Measurements from ENCODE around the gene P4HTM. TPM values are rescaled to one million over a fixed set of nuclear protein-coding genes. Genes with fewer than 3 reads are reported as not detected.

Gene P4HTM
- total and polyA plus RNA-seq, 7 experiments from 2014 or later, result 19.7 to 74.7 (median 52.2) TPM

- intact Hi-C loops (cut with micrococcal nuclease), result loop anchor here (1.0 to 5.0 kb wide), 7 partner anchors 18 to 458 kb away; partner anchors contain the start of genes USP19 (in 1 of the 2), USP4 (in 1 of the 2) and WDR6 (in 1 of the 2)
- no peak for ATAC-seq
- H3K9me3 Mint-ChIP-seq, result no peaks in the 10 kb centered on the region
- ChIA-PET POLR2A (interaction anchor here (0.6 to 11.2 kb wide), 8 partner anchors 18 to 351 kb away, joined by 3 to 179 read pairs (median 12); partner anchors contain the start of genes DALRD3, IMPDH2, NDUFAF3 and QRICH1), CTCF (interaction anchor here (0.7 to 6.4 kb wide), 11 partner anchors 14 to 350 kb away, joined by 3 to 64 read pairs (median 7); partner anchors contain the start of genes IMPDH2, NDUFAF3, QRICH1 and USP19)
- no peaks in the 10 kb centered on the region for H3K27me3 ChIP-seq (ENCODE audit: control insufficient read depth in 2 of 2, insufficient read depth in 2 of 2, low read length in 2 of 2)
- H3K27me3 Mint-ChIP-seq, result no peaks in the 10 kb centered on the region
- H3K27ac Mint-ChIP-seq, result peak overlapping the region; percentile 69 to 92 (median 88)
- peaks cover 26 to 51% (median 40%) of the 10 kb centered on the region in 7 donors for H3K4me1 Mint-ChIP-seq
- H3K4me3 ChIP-seq (ENCODE audit: low read length), result peak overlapping the region; percentile 96
- H3K36me3 Mint-ChIP-seq, result peaks cover 0 to 9% (median 0%) of the 10 kb centered on the region in 5 donors
- no peak for DNase-seq
- no peaks in the 10 kb centered on the region for H3K9me3 ChIP-seq (ENCODE audit: control insufficient read depth in 2 of 3, low read length in 3 of 3)
- H3K4me3 Mint-ChIP-seq, result peak overlapping the region; percentile 89 to 97 (median 91)
- H3K4me1 ChIP-seq (ENCODE audit: control insufficient read depth in 2 of 2, insufficient read depth in 2 of 2, low read length in 2 of 2), result peaks cover 24% of the 10 kb centered on the region in 2 donors
- peak overlapping the region; percentile 82 for H3K27ac ChIP-seq (ENCODE audit: low read depth, low read length)
- H3K36me3 ChIP-seq (ENCODE audit: control insufficient read depth in 2 of 3, insufficient read depth in 3 of 3, low read length in 3 of 3), result peaks cover 0 to 21% (median 0%) of the 10 kb centered on the region in 3 experiments
Measured at GRCh38 chr3:48989126-48989795, 780 bp upstream of the P4HTM start.

- ChIA-PET POLR2A (interaction anchor here (1.0 to 11.2 kb wide), 9 partner anchors 9 to 349 kb away, joined by 3 to 179 read pairs (median 7); partner anchors contain the start of genes CCDC71, DALRD3, IMPDH2 and NDUFAF3), CTCF (interaction anchor here (1.2 to 6.4 kb wide), 3 partner anchors 16 to 166 kb away, joined by 7 to 64 read pairs (median 51); partner anchors contain the start of genes NDUFAF3 and WDR6)
- Mint-ChIP-seq H3K4me1 (peaks cover 28 to 59% (median 45%) of the 10 kb centered on the region in 7 donors), H3K36me3 (peaks cover 0 to 9% (median 0%) of the 10 kb centered on the region in 5 donors), H3K27ac (peak overlapping the region; percentile 84 to 95 (median 90)), H3K4me3 (peak overlapping the region; percentile 89 to 97 (median 93)), H3K9me3 (no peaks in the 10 kb centered on the region), H3K27me3 (no peaks in the 10 kb centered on the region)
- intact Hi-C loops (cut with micrococcal nuclease), result loop anchor here (1.0 kb wide), 2 partner anchors 16 to 103 kb away; partner anchors contain the start of genes QRICH1 (in 1 of the 2) and WDR6 (in 1 of the 2)
- H3K27me3 ChIP-seq (ENCODE audit: control insufficient read depth in 2 of 2, insufficient read depth in 2 of 2, low read length in 2 of 2), result no peaks in the 10 kb centered on the region
- peak overlapping the region; percentile 96 for H3K4me3 ChIP-seq (ENCODE audit: low read length)
- no peak for ATAC-seq
- DNase-seq, result peak in 5 of 9 donors; percentile 18 to 56 (median 22)
- no peaks in the 10 kb centered on the region for H3K9me3 ChIP-seq (ENCODE audit: control insufficient read depth in 2 of 3, low read length in 3 of 3)
- H3K36me3 ChIP-seq (ENCODE audit: control insufficient read depth in 2 of 3, insufficient read depth in 3 of 3, low read length in 3 of 3), result peaks cover 0 to 7% (median 0%) of the 10 kb centered on the region in 3 experiments
- peaks cover 24% of the 10 kb centered on the region in 2 donors for H3K4me1 ChIP-seq (ENCODE audit: control insufficient read depth in 2 of 2, insufficient read depth in 2 of 2, low read length in 2 of 2)
- H3K27ac ChIP-seq (ENCODE audit: low read depth, low read length), result peak overlapping the region; percentile 82
Measured at GRCh38 chr3:48990636-48991469, 812 bp downstream of the P4HTM start.

DNA sequence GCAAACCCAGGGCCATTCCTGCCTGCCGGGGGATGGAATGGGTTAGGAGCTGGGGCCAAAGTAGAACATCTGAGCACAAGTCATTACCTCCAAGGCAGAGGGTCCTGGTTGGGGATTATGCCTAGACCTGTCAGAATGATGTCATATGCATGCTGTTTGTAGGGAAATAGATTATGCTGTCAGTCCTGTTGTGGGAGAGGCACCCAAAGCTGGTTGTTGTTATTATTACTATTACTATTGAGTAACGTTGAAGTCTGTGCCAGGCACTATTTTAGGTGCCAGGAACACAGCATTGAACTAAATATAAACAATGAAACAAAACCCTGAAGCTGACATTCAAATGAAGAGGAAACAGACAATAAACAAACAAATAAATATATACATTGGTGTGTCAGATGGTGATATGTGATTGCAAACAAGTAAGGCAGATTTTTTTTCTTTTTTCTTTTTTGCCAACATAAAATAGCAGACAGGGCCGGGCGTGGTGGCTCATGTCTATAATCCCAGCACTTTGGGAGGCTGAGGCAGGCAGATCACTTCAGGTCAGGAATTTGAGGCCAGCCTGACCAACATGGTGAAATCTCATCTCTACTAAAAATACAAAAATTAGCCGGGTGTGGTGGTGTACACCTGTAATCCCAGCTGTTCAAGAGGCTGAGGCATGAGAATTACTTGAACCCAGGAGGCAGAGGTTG lies 2.0 kb downstream of the P4HTM start:
- peak overlapping the region in 8 of 9 donors; percentile 36 to 92 (median 82) for H3K27ac Mint-ChIP-seq
- no peaks in the 10 kb centered on the region for H3K9me3 Mint-ChIP-seq
- peaks cover 0 to 14% (median 3%) of the 10 kb centered on the region in 3 experiments for H3K36me3 ChIP-seq (ENCODE audit: control insufficient read depth in 2 of 3, insufficient read depth in 3 of 3, low read length in 3 of 3)
- no peak overlapping the region for H3K4me3 ChIP-seq (ENCODE audit: low read length)
- ChIA-PET CTCF (interaction anchor here (0.9 to 6.4 kb wide), 4 partner anchors 15 to 164 kb away, joined by 5 to 64 read pairs (median 29); partner anchors contain the start of genes NDUFAF3 and WDR6), POLR2A (interaction anchor here (0.8 to 11.2 kb wide), 10 partner anchors 8 to 420 kb away, joined by 3 to 179 read pairs (median 5); partner anchors contain the start of genes CCDC71, DALRD3, IMPDH2 and NDUFAF3)
- ATAC-seq (no peak), DNase-seq (no peak)
- H3K4me1 ChIP-seq (ENCODE audit: control insufficient read depth in 2 of 2, insufficient read depth in 2 of 2, low read length in 2 of 2), result peaks cover 24% of the 10 kb centered on the region in 2 donors
- no peaks in the 10 kb centered on the region for H3K27me3 Mint-ChIP-seq
- no peaks in the 10 kb centered on the region for H3K9me3 ChIP-seq (ENCODE audit: control insufficient read depth in 2 of 3, low read length in 3 of 3)
- no peaks in the 10 kb centered on the region for H3K27me3 ChIP-seq (ENCODE audit: control insufficient read depth in 2 of 2, insufficient read depth in 2 of 2, low read length in 2 of 2)
- H3K36me3 Mint-ChIP-seq, result peaks cover 0 to 7% (median 0%) of the 10 kb centered on the region in 5 donors
- H3K4me3 Mint-ChIP-seq, result peak overlapping the region; percentile 49 to 97 (median 90)
- peak overlapping the region; percentile 82 for H3K27ac ChIP-seq (ENCODE audit: low read depth, low read length)
- H3K4me1 Mint-ChIP-seq, result peaks cover 28 to 53% (median 43%) of the 10 kb centered on the region in 7 donors
- intact Hi-C loops (cut with micrococcal nuclease), result no loop called here

DNA sequence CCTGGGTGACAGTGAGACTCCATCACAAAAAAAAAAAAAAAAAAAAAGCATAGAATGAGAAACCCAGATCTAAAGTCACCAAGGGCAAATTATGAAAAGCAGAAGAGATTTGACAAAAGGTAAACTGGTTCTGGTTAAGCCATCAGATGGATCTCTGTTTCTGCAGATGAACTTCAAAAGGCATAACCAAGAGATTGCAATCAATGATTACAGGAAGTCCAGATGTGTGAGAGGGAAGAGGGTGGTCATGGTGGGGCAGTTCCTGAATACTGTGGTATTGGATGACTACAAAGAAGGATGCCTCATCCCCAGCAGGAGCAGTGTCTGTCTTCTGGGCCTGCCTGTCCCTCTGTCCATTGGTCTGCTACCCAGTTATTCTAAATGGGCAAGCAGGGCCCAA lies 3.8 kb downstream of the P4HTM start:
- no peak overlapping the region for H3K27ac ChIP-seq (ENCODE audit: low read depth, low read length)
- POLR2A ChIA-PET, result interaction anchor here (2.5 to 11.2 kb wide), 2 partner anchors 13 to 25 kb away, joined by 13 to 179 read pairs; partner anchors contain the start of genes DALRD3, NDUFAF3 and WDR6
- H3K27ac Mint-ChIP-seq, result peak overlapping the region in 6 of 9 donors; percentile 8 to 72 (median 30)

GRCh38 chr3:48996640-48997039 lies 6.6 kb downstream of the P4HTM start:
- peaks cover 10 to 26% (median 19%) of the 10 kb centered on the region in 7 donors for H3K4me1 Mint-ChIP-seq

More for the DNA sequence above, 3.8 kb downstream of the P4HTM start:
- Mint-ChIP-seq H3K4me1 (peaks cover 25 to 44% (median 37%) of the 10 kb centered on the region in 7 donors), H3K27me3 (no peaks in the 10 kb centered on the region), H3K9me3 (no peaks in the 10 kb centered on the region), H3K4me3 (no peak overlapping the region), H3K36me3 (peaks cover 0 to 7% (median 0%) of the 10 kb centered on the region in 5 donors)
- CTCF ChIA-PET, result no interaction called here
- Histone ChIP-seq H3K9me3 (ENCODE audit: control insufficient read depth in 2 of 3, low read length in 3 of 3) (no peaks in the 10 kb centered on the region), H3K27me3 (ENCODE audit: control insufficient read depth in 2 of 2, insufficient read depth in 2 of 2, low read length in 2 of 2) (no peaks in the 10 kb centered on the region), H3K4me3 (ENCODE audit: low read length) (no peak overlapping the region), H3K4me1 (ENCODE audit: control insufficient read depth in 2 of 2, insufficient read depth in 2 of 2, low read length in 2 of 2) (peaks cover 16 to 18% of the 10 kb centered on the region in 2 donors), H3K36me3 (ENCODE audit: control insufficient read depth in 2 of 3, insufficient read depth in 3 of 3, low read length in 3 of 3) (peaks cover 0 to 23% (median 3%) of the 10 kb centered on the region in 3 experiments)
- ATAC-seq (no peak), DNase-seq (no peak)
- intact Hi-C loops (cut with micrococcal nuclease), result no loop called here

More at GRCh38 chr3:48996640-48997039, 6.6 kb downstream of the P4HTM start:
- ATAC-seq (no peak), DNase-seq (no peak)
- Mint-ChIP-seq H3K36me3 (peaks cover 0 to 3% (median 0%) of the 10 kb centered on the region in 5 donors), H3K27me3 (no peaks in the 10 kb centered on the region), H3K4me3 (no peak overlapping the region), H3K27ac (no peak overlapping the region), H3K9me3 (no peaks in the 10 kb centered on the region)
- Histone ChIP-seq H3K9me3 (ENCODE audit: control insufficient read depth in 2 of 3, low read length in 3 of 3) (no peaks in the 10 kb centered on the region), H3K4me3 (ENCODE audit: low read length) (no peak overlapping the region), H3K36me3 (ENCODE audit: control insufficient read depth in 2 of 3, insufficient read depth in 3 of 3, low read length in 3 of 3) (peaks cover 0 to 19% (median 3%) of the 10 kb centered on the region in 3 experiments), H3K27me3 (ENCODE audit: control insufficient read depth in 2 of 2, insufficient read depth in 2 of 2, low read length in 2 of 2) (no peaks in the 10 kb centered on the region), H3K4me1 (ENCODE audit: control insufficient read depth in 2 of 2, insufficient read depth in 2 of 2, low read length in 2 of 2) (peaks cover 3% of the 10 kb centered on the region in 2 donors), H3K27ac (ENCODE audit: low read depth, low read length) (no peak overlapping the region)
- POLR2A ChIA-PET, result interaction anchor here (1.4 to 11.2 kb wide), 2 partner anchors 9 to 22 kb away, joined by 5 to 179 read pairs; partner anchors contain the start of genes DALRD3 and NDUFAF3
- intact Hi-C loops (cut with micrococcal nuclease), result no loop called here
- CTCF ChIA-PET, result interaction anchor here (1.1 to 1.5 kb wide), 2 partner anchors 9 to 10 kb away, joined by 3 to 7 read pairs; partner anchors contain the start of gene WDR6
